ENCODE measurements around the gene SLC2A11. TPM values are rescaled to one million over a fixed set of nuclear protein-coding genes. Genes with fewer than 3 reads are reported as not detected.

SLC2A11 gene
- total RNA-seq, 1 experiment from 2014 or later = 1.9 TPM

Other genes starting within 250 kb of the SLC2A11 start
- not detected in 2 replicates for gene DRICH1, start 225.6 kb upstream of the SLC2A11 start, total RNA-seq (2014; rRNA removed; shearing (Covaris generic))
- 0.03 TPM in 1 of 2 replicates, not detected in the other for gene RGL4, start 166.9 kb upstream of the SLC2A11 start, total RNA-seq (2014; rRNA removed; shearing (Covaris generic))
- 6.1 and 7.1 TPM in 2 replicates for gene ZNF70, start 106.8 kb upstream of the SLC2A11 start, total RNA-seq (2014; rRNA removed; shearing (Covaris generic))
- gene VPREB3, start 103.5 kb upstream of the SLC2A11 start, total RNA-seq (2014; rRNA removed; shearing (Covaris generic)) = 0.28 TPM in 1 of 2 replicates, not detected in the other
- gene C22orf15, start 94.9 kb upstream of the SLC2A11 start, total RNA-seq (2014; rRNA removed; shearing (Covaris generic)) = not detected in 2 replicates
- 10.9 and 14.1 TPM in 2 replicates for gene CHCHD10, start 89.9 kb upstream of the SLC2A11 start, total RNA-seq (2014; rRNA removed; shearing (Covaris generic))
- gene MMP11, start 85.0 kb upstream of the SLC2A11 start, total RNA-seq (2014; rRNA removed; shearing (Covaris generic)) = 6.6 TPM in 2 replicates
- gene SMARCB1, start 70.9 kb upstream of the SLC2A11 start, total RNA-seq (2014; rRNA removed; shearing (Covaris generic)) = 119 and 152 TPM in 2 replicates
- not detected in 2 replicates for gene DERL3, start 18.9 kb upstream of the SLC2A11 start, total RNA-seq (2014; rRNA removed; shearing (Covaris generic))
- gene MIF, start 36.5 kb downstream of the SLC2A11 start, total RNA-seq (2014; rRNA removed; shearing (Covaris generic)) = 270 and 350 TPM in 2 replicates
- gene GSTT2B, start 103.3 kb downstream of the SLC2A11 start, total RNA-seq (2014; rRNA removed; shearing (Covaris generic)) = 14.0 and 14.9 TPM in 2 replicates
- gene DDTL, start 109.0 kb downstream of the SLC2A11 start, total RNA-seq (2014; rRNA removed; shearing (Covaris generic)) = 3.8 and 4.5 TPM in 2 replicates
- 116 and 143 TPM in 2 replicates for gene DDT, start 116.6 kb downstream of the SLC2A11 start, total RNA-seq (2014; rRNA removed; shearing (Covaris generic))
- 0.58 and 0.75 TPM in 2 replicates for gene GSTT2, start 122.3 kb downstream of the SLC2A11 start, total RNA-seq (2014; rRNA removed; shearing (Covaris generic))
- not detected in 2 replicates for gene GSTT4, start 147.6 kb downstream of the SLC2A11 start, total RNA-seq (2014; rRNA removed; shearing (Covaris generic))
- 23.9 and 24.9 TPM in 2 replicates for gene CABIN1, start 153.4 kb downstream of the SLC2A11 start, total RNA-seq (2014; rRNA removed; shearing (Covaris generic))